Measurements from ENCODE around the gene BANF1.

BANF1 gene

GRCh38 chr11:66004186-66004585, 1.9 kb downstream of the BANF1 start:
- no peak for TF ChIP-seq CTCF (IDR thresholded peaks at IDR 0.05; ENCODE audit: low read depth, low read length, missing control alignments)
- Histone ChIP-seq H3K27me3 (replicated peaks) (no peaks in the 10 kb centered on the region), H3K4me3 (ENCODE audit: low read depth, low read length) (no peak overlapping the region), H3K36me3 (replicated peaks) (peaks cover 21% of the 10 kb centered on the region), H3K27ac (no peak overlapping the region)
- DNase-seq: no peak
- in situ Hi-C loops (cut with HindIII; ENCODE audit: low pct_ligation_motif_present, low sequenced_read_pairs): no loop called here

- no peak for DNase-seq
- H3K27ac ChIP-seq: no peak overlapping the region
- TF ChIP-seq CTCF (IDR thresholded peaks at IDR 0.05; ENCODE audit: low read depth, low read length, missing control alignments): no peak
- no peak overlapping the region for H3K4me3 ChIP-seq (ENCODE audit: low read depth, low read length)
- H3K36me3 ChIP-seq (replicated peaks): peaks cover 8% of the 10 kb centered on the region
- in situ Hi-C loops (cut with HindIII; ENCODE audit: low pct_ligation_motif_present, low sequenced_read_pairs): no loop called here
- no peaks in the 10 kb centered on the region for H3K27me3 ChIP-seq (replicated peaks)
These were observed 4.0 kb downstream of the BANF1 start for GRCh38 chr11:66006134-66006890.

- in situ Hi-C loops (cut with HindIII; ENCODE audit: low pct_ligation_motif_present, low sequenced_read_pairs): no loop called here
- H3K4me3 ChIP-seq (ENCODE audit: low read depth, low read length): no peak overlapping the region
- peaks cover 8% of the 10 kb centered on the region for H3K36me3 ChIP-seq (replicated peaks)
- no peaks in the 10 kb centered on the region for H3K27me3 ChIP-seq (replicated peaks)
- DNase-seq: no peak
- no peak for TF ChIP-seq CTCF (IDR thresholded peaks at IDR 0.05; ENCODE audit: low read depth, low read length, missing control alignments)
- H3K27ac ChIP-seq: no peak overlapping the region
These were observed 4.5 kb downstream of the BANF1 start for GRCh38 chr11:66006891-66007176.

GRCh38 chr11:66007201-66007634, 4.9 kb downstream of the BANF1 start:
- no peak for DNase-seq
- TF ChIP-seq CTCF (IDR thresholded peaks at IDR 0.05; ENCODE audit: low read depth, low read length, missing control alignments): no peak
- peaks cover 8% of the 10 kb centered on the region for H3K36me3 ChIP-seq (replicated peaks)
- H3K4me3 ChIP-seq (ENCODE audit: low read depth, low read length): no peak overlapping the region
- in situ Hi-C loops (cut with HindIII; ENCODE audit: low pct_ligation_motif_present, low sequenced_read_pairs): no loop called here
- H3K27ac ChIP-seq: no peak overlapping the region
- H3K27me3 ChIP-seq (replicated peaks): no peaks in the 10 kb centered on the region

GRCh38 chr11:66008095-66008467, 5.8 kb downstream of the BANF1 start:
- in situ Hi-C loops (cut with HindIII; ENCODE audit: low pct_ligation_motif_present, low sequenced_read_pairs): no loop called here
- no peak for TF ChIP-seq CTCF (IDR thresholded peaks at IDR 0.05; ENCODE audit: low read depth, low read length, missing control alignments)
- no peak for DNase-seq

More at GRCh38 chr11:66008095-66008467, 5.8 kb downstream of the BANF1 start:
- H3K27ac ChIP-seq: no peak overlapping the region
- H3K27me3 ChIP-seq (replicated peaks): no peaks in the 10 kb centered on the region
- no peak overlapping the region for H3K4me3 ChIP-seq (ENCODE audit: low read depth, low read length)
- peaks cover 8% of the 10 kb centered on the region for H3K36me3 ChIP-seq (replicated peaks)

All from brain microvascular endothelial cell (primary cell).